ENCODE results near the gene APC. TPM values are rescaled to one million over a fixed set of nuclear protein-coding genes. Genes with fewer than 3 reads are reported as not detected.

APC gene
- total and polyA plus RNA-seq, 10 of the 15 experiments (the other 5 are each of a cell fraction or from before 2014, with no cell fraction given), result 3.2 to 23.3 (median 13.8) TPM

DNA sequence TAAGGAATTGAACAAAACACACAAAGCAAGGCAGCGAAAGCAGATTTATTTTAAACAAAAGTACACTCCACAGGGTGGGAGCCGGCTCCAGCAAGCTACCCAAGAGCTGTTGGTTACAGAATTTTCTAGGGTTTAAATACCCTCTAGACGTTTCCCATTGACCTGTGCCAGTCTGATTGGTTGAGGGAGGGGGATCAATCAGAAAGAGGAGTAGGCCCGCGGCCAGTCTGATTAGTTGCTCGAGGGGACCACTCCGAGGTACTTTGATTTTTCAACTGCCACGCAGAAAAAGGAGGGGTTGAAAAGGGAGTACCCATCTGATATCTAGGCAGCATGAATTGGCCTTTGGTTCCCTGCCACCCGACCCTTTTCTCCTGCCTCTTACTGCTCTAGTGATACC is 124.4 kb downstream of the APC start:
- Histone ChIP-seq H3K79me2 (ENCODE audit: control insufficient read depth, insufficient read depth, low read length) (peaks cover 38% of the 10 kb centered on the region), H2AFZ (ENCODE audit: control insufficient read depth, low read depth, low read length) (no peak overlapping the region), H3K9me3 (replicated peaks; ENCODE audit: control insufficient read depth, insufficient read depth, low read length) (no peaks in the 10 kb centered on the region), H3K36me3 (ENCODE audit: control insufficient read depth in 2 of 2, insufficient read depth in 2 of 2, low read length in 1 of 2) (peaks cover 2 to 15% of the 10 kb centered on the region in 2 experiments; a peak in 1 of 4 replicates), H3K9ac (ENCODE audit: control insufficient read depth, insufficient read depth, low read length) (peak overlapping the region; percentile 97), H3K4me3 (peak overlapping the region; percentile 94), H3K4me2 (ENCODE audit: control insufficient read depth, insufficient read depth) (peak overlapping the region; percentile 93), H3K4me1 (ENCODE audit: control insufficient read depth, insufficient read depth, low read length) (peaks cover 8% of the 10 kb centered on the region), H3K27me3 (replicated peaks in 1 of 2; ENCODE audit: control insufficient read depth in 2 of 2, insufficient read depth in 2 of 2, low read length in 1 of 2) (no peaks in the 10 kb centered on the region), H3K27ac (ENCODE audit: control insufficient read depth, insufficient read depth) (peak overlapping the region; percentile 90), H4K20me1 (ENCODE audit: control insufficient read depth, insufficient read depth) (no peaks in the 10 kb centered on the region)
- WGBS (ENCODE audit: insufficient coverage, insufficient replicate concordance, low lambda C conversion rate, missing lambda C conversion rate), result 17% methylated on average over 9 of the region's 9 CpGs
- CTCF ChIA-PET, result no interaction called here
- DNase-seq (ENCODE audit: low read depth, low spot score) (no peak), ATAC-seq (peak; percentile 4; the same call in 1 of the 3 replicates), FAIRE-seq (no peak)
- RAD21 ChIA-PET (ENCODE audit: unreplicated experiment), result interaction anchor here (0.5 kb wide), 1 partner anchor 114 kb away, joined by 3 read pairs; no protein-coding TSS in a partner anchor
- TF ChIP-seq, protein P1, sequence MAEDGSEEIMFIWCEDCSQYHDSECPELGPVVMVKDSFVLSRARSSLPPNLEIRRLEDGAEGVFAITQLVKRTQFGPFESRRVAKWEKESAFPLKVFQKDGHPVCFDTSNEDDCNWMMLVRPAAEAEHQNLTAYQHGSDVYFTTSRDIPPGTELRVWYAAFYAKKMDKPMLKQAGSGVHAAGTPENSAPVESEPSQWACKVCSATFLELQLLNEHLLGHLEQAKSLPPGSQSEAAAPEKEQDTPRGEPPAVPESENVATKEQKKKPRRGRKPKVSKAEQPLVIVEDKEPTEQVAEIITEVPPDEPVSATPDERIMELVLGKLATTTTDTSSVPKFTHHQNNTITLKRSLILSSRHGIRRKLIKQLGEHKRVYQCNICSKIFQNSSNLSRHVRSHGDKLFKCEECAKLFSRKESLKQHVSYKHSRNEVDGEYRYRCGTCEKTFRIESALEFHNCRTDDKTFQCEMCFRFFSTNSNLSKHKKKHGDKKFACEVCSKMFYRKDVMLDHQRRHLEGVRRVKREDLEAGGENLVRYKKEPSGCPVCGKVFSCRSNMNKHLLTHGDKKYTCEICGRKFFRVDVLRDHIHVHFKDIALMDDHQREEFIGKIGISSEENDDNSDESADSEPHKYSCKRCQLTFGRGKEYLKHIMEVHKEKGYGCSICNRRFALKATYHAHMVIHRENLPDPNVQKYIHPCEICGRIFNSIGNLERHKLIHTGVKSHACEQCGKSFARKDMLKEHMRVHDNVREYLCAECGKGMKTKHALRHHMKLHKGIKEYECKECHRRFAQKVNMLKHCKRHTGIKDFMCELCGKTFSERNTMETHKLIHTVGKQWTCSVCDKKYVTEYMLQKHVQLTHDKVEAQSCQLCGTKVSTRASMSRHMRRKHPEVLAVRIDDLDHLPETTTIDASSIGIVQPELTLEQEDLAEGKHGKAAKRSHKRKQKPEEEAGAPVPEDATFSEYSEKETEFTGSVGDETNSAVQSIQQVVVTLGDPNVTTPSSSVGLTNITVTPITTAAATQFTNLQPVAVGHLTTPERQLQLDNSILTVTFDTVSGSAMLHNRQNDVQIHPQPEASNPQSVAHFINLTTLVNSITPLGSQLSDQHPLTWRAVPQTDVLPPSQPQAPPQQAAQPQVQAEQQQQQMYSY (CRISPR knock-in tag; IDR thresholded peaks at IDR 0.05), result no peak
- TF ChIP-seq, protein P2, sequence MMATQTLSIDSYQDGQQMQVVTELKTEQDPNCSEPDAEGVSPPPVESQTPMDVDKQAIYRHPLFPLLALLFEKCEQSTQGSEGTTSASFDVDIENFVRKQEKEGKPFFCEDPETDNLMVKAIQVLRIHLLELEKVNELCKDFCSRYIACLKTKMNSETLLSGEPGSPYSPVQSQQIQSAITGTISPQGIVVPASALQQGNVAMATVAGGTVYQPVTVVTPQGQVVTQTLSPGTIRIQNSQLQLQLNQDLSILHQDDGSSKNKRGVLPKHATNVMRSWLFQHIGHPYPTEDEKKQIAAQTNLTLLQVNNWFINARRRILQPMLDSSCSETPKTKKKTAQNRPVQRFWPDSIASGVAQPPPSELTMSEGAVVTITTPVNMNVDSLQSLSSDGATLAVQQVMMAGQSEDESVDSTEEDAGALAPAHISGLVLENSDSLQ (IDR thresholded peaks at IDR 0.05), result 0 out of 2 replicates have a peak, but pooled peaks have one; percentile 5
- SMC1A ChIA-PET (ENCODE audit: uncharacterized antibody, unreplicated experiment), result interaction anchor here (0.9 kb wide), 1 partner anchor 96 kb away, joined by 3 read pairs; no protein-coding TSS in a partner anchor
- intact Hi-C loops (cut with micrococcal nuclease; ENCODE audit: unreplicated experiment) (loop anchor here (5.0 kb wide), 1 partner anchor 60 kb away; the partner anchor contains the start of gene REEP5), in situ Hi-C loops (cut with MboI) (loop anchor here (5.0 kb wide), 1 partner anchor 105 kb away; no protein-coding TSS in a partner anchor)
- no TSS peak for BruUV-seq (replicated peaks)
- POLR2A ChIA-PET, result interaction anchor here (0.5 to 1.1 kb wide), 2 partner anchors 58 to 148 kb away, joined by 3 read pairs; no protein-coding TSS in a partner anchor

Measured in GM12878 (cell line).